Measurements from ENCODE around the gene PLEKHA7. TPM values are rescaled to one million over a fixed set of nuclear protein-coding genes. Genes with fewer than 3 reads are reported as not detected.

Gene PLEKHA7
- polyA plus RNA-seq, 1 of the 3 experiments (the other 2 are of a cell fraction): 0.12 TPM

GRCh38 chr11:17004486-17005148 is 9.6 kb downstream of the PLEKHA7 start:
- 44% methylated on average over 7 of the region's 7 CpGs for WGBS (ENCODE audit: low lambda C conversion rate)
- no peak overlapping the region for H2AFZ ChIP-seq (ENCODE audit: low read depth)
- no peaks in the 10 kb centered on the region for H3K9me2 ChIP-seq
- H4K20me1 ChIP-seq (ENCODE audit: insufficient read depth): no peaks in the 10 kb centered on the region
- POLR2A ChIA-PET: no interaction called here
- no peaks in the 10 kb centered on the region for H3F3A ChIP-seq (replicated peaks; ENCODE audit: insufficient read depth)
- peaks cover 0 to 9% of the 10 kb centered on the region in 2 experiments; a peak in 1 of 4 replicates for H3K4me1 ChIP-seq (ENCODE audit: control insufficient read depth in 1 of 2, insufficient read depth in 2 of 2, low read depth in 1 of 2, low read length in 1 of 2)
- CTCF ChIA-PET: interaction anchor here (0.7 to 0.8 kb wide), 2 partner anchors 11 to 58 kb away, joined by 3 read pairs; no protein-coding TSS in a partner anchor
- H3K27ac ChIP-seq (ENCODE audit: low read depth in 2 of 2, low read length in 1 of 2): no peak overlapping the region
- no peak overlapping the region for H3K9ac ChIP-seq
- no peak overlapping the region for H3K4me3 ChIP-seq (ENCODE audit: low read depth in 2 of 2, low read length in 1 of 2)
- H3K27me3 ChIP-seq (ENCODE audit: insufficient read depth): no peaks in the 10 kb centered on the region; the same call in 1 of the 2 replicates
- H3K36me3 ChIP-seq (replicated peaks in 1 of 2; ENCODE audit: control insufficient read depth in 1 of 2, insufficient read depth in 2 of 2, low read length in 1 of 2): no peaks in the 10 kb centered on the region
- TF ChIP-seq SMC3 (IDR thresholded peaks at IDR 0.05; ENCODE audit: low read depth, low read length) (no peak), RAD21 (IDR thresholded peaks at IDR 0.05; ENCODE audit: low read length) (no peak), YY1 (IDR thresholded peaks at IDR 0.05; ENCODE audit: low read depth) (no peak), FOSL2 (IDR thresholded peaks at IDR 0.05; ENCODE audit: borderline replicate concordance, low read depth) (no peak), TAF1 (IDR thresholded peaks at IDR 0.05; ENCODE audit: borderline replicate concordance, low read depth, low read length) (no peak), REST (IDR thresholded peaks at IDR 0.05; ENCODE audit: low read depth, low read length) (no peak), MXI1 (IDR thresholded peaks at IDR 0.05; ENCODE audit: low read depth, low read length) (no peak), FOXJ3 (CRISPR knock-in tag; IDR thresholded peaks at IDR 0.05) (no peak), USF1 (IDR thresholded peaks at IDR 0.05; ENCODE audit: borderline replicate concordance, low read depth) (no peak), MAX (IDR thresholded peaks at IDR 0.05; ENCODE audit: low read depth) (no peak), TCF12 (IDR thresholded peaks at IDR 0.05) (no peak), EP300 (IDR thresholded peaks at IDR 0.05; ENCODE audit: borderline replicate concordance in 1 of 2, low read depth in 1 of 2, low read length in 1 of 2) (no peak), PBX3 (IDR thresholded peaks at IDR 0.05) (no peak), NRF1 (IDR thresholded peaks at IDR 0.05; ENCODE audit: low read depth, low read length) (no peak), IRF3 (IDR thresholded peaks at IDR 0.05; ENCODE audit: low read depth, low read length) (no peak), CHD2 (IDR thresholded peaks at IDR 0.05; ENCODE audit: low read length, partially characterized antibody) (no peak), NFIC (IDR thresholded peaks at IDR 0.05; ENCODE audit: borderline replicate concordance) (no peak), RXRA (IDR thresholded peaks at IDR 0.05; ENCODE audit: borderline replicate concordance, low read depth) (no peak), SIN3A (IDR thresholded peaks at IDR 0.05; ENCODE audit: borderline replicate concordance, low read depth, low read length) (no peak), GABPA (IDR thresholded peaks at IDR 0.05; ENCODE audit: low read depth) (no peak)
- no peak for DNase-seq
- no peaks in the 10 kb centered on the region for H3K79me2 ChIP-seq (ENCODE audit: insufficient read depth)
- H3K9me3 ChIP-seq: no peaks in the 10 kb centered on the region
- H3K4me2 ChIP-seq: no peak overlapping the region
